Bronchial epithelial cell (primary cell): ENCODE measurements around the gene NPAS3. TPM values are rescaled to one million over a fixed set of nuclear protein-coding genes. Genes with fewer than 3 reads are reported as not detected.

Experiments
- DNase-seq: peaks from one replicate; pipeline ENCODE4 v3.0.0-alpha.2; 2010; ENCODE audit warnings: low read depth
- FAIRE-seq: peaks from 2 replicates; lab custom pipeline; 2011; peaks lifted over from hg19 to GRCh38; lab: Jason Lieb, UNC
- H3K27me3 ChIP-seq: 2 replicates; pipeline ENCODE4 v1.5.1; 2011; ENCODE audit warnings: low read length; ENCODE audit not compliant: control insufficient read depth, insufficient read depth
- H3K36me3 ChIP-seq: 2 replicates; pipeline ENCODE4 v1.5.1; 2011; ENCODE audit warnings: low read length; ENCODE audit not compliant: control insufficient read depth, insufficient read depth
- H3K4me3 ChIP-seq: 2 replicates; pipeline ENCODE4 v1.5.1; 2011; ENCODE audit warnings: mild to moderate bottlenecking, low read depth, low read length, control low read depth
- total RNA-seq: library from RNA; depleted of rRNA; stranded (reverse); fragments of >200 nt; gene quantifications from 2 replicates; pipeline ENCODE4 v1.2.1, GENCODE V29; 2014
- TF ChIP-seq, protein P1 (sequence below): IDR thresholded peaks from 2 replicates; pipeline ENCODE4 v1.5.1; 2011; ENCODE audit warnings: mild to moderate bottlenecking, moderate library complexity, low read length, control low read depth, inconsistent platforms; ENCODE audit not compliant: insufficient read depth, severe bottlenecking

The NPAS3 gene
- total RNA-seq, 1 donor from 2014 or later, result not detected

DNA sequence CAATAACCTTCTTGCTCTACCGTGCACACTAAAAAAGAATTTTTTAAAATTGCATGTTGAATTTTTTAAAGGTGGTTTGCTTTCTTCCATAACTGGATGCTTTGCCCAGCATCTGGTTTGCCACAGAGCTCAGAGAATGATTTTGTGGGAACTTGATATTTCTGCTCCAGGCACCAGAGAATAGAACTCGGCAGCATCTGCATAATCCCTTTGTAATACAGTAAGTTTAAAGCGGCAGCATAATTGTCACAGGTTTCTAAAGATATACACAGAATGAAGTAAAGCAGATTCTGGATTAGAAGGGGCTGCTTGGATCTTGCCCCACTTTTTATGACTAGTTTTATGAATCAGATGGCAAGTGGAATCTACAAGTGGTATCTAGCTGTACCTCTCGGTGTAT lies 352.0 kb downstream of the NPAS3 start:
- no peak for FAIRE-seq
- DNase-seq, result no peak

DNA sequence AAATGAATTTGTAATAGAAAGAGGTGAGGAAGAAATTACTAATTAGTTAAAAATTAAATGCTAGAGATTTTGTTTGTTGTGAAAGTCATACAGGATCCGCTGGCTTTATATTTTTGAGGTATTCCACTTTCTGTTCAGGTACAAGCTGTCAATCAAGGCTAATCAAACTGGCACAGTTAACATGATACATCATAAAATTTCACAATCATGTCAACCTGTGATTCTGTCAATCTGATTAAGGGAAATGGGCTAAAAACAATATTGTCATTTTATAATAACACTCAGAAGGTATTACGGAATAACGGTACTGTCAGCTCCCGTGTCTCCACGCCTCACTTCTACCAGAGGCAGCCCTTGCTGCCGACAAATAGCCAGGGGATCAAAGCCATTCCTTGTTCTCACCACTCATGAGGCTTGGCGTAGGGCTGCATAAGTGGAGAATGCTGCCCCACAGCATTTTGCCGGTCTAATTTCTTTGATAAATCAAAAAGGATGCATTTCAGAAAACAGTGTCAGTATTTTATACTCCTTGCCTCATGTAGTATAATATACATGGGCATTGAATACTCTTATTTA lies 352.9 kb downstream of the NPAS3 start:
- FAIRE-seq (no peak), DNase-seq (no peak)
- no peaks in the 10 kb centered on the region for H3K36me3 ChIP-seq
- no peaks in the 10 kb centered on the region for H3K27me3 ChIP-seq
- TF ChIP-seq, protein P1, sequence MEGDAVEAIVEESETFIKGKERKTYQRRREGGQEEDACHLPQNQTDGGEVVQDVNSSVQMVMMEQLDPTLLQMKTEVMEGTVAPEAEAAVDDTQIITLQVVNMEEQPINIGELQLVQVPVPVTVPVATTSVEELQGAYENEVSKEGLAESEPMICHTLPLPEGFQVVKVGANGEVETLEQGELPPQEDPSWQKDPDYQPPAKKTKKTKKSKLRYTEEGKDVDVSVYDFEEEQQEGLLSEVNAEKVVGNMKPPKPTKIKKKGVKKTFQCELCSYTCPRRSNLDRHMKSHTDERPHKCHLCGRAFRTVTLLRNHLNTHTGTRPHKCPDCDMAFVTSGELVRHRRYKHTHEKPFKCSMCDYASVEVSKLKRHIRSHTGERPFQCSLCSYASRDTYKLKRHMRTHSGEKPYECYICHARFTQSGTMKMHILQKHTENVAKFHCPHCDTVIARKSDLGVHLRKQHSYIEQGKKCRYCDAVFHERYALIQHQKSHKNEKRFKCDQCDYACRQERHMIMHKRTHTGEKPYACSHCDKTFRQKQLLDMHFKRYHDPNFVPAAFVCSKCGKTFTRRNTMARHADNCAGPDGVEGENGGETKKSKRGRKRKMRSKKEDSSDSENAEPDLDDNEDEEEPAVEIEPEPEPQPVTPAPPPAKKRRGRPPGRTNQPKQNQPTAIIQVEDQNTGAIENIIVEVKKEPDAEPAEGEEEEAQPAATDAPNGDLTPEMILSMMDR, result no peak
- no peak overlapping the region for H3K4me3 ChIP-seq

More for the DNA sequence above, 352.0 kb downstream of the NPAS3 start:
- TF ChIP-seq, protein P1, result no peak
- Histone ChIP-seq H3K4me3 (no peak overlapping the region), H3K36me3 (no peaks in the 10 kb centered on the region), H3K27me3 (no peaks in the 10 kb centered on the region)

DNA sequence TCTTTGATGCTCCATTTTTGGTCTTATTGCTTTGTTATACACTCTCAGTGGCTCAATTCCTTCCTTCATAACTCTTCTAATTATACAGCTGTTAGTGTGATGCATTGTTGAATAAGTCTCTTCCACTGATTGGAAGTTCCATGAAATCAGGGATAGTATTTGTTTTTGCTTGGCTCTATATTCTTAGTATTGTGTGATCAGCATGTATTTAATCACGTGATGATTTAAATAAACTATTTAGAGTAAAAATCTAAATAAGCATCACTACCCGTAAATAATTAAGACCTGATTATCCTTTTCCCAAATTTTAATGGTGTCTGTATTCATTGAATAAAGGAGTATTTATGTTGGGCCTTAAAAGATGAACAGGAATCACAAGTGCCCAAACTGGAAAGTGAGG lies 355.7 kb downstream of the NPAS3 start:
- Histone ChIP-seq H3K36me3 (no peaks in the 10 kb centered on the region), H3K27me3 (no peaks in the 10 kb centered on the region), H3K4me3 (no peak overlapping the region)
- FAIRE-seq, result no peak
- no peak for DNase-seq
- TF ChIP-seq, protein P1, result no peak

DNA sequence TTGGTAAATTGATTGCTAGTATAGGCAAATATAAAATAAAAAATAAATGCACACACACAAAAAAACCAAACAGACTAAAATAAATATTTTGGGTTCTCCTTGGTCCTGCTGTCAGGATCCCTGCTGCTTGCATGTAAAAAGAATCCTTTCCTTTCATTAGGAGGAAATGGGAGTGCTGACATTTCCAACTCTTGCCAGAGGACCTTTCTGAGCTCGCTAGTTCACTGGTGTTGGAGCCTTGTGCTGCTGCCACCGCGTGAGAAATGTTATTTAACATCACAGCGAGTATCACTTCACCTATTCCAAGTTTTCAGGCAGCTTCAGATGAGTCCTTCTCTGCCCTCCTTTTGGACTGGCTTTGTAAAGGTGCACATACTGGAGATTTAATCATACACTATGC lies 358.9 kb downstream of the NPAS3 start:
- no peak for FAIRE-seq

DNA sequence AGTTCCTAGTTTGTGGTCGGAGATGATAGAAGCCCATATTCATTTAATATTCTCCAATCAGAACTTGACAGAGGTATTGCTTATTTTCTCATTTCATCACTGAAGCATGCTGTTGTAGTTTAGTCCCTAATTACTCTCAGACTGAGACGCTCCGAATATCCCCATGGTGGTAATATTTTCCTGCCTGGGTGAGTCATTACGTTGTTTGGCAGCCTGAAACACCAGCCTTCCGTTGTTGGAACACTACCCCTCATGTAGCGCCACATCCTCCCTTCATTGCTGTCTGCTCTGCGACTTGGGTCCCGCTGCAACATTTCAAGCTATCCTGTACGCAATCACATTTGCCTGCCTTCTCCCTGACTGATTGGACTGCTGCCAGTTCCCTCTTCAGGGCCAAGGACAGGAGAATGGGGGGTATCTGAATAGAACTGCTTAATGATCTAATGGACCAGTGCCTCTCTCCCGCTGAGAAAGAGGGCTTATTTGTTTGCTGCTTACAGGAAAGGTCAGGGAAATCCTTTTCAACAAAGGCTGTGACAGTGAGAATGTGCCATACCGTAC lies 369.1 kb downstream of the NPAS3 start:
- no peaks in the 10 kb centered on the region for H3K36me3 ChIP-seq
- H3K4me3 ChIP-seq, result no peak overlapping the region
- no peak for FAIRE-seq
- no peak for DNase-seq
- TF ChIP-seq, protein P1, result no peak
- H3K27me3 ChIP-seq, result no peaks in the 10 kb centered on the region

More for the DNA sequence above, 358.9 kb downstream of the NPAS3 start:
- H3K4me3 ChIP-seq, result no peak overlapping the region
- TF ChIP-seq, protein P1, result no peak
- DNase-seq, result no peak
- H3K36me3 ChIP-seq, result no peaks in the 10 kb centered on the region
- H3K27me3 ChIP-seq, result no peaks in the 10 kb centered on the region

DNA sequence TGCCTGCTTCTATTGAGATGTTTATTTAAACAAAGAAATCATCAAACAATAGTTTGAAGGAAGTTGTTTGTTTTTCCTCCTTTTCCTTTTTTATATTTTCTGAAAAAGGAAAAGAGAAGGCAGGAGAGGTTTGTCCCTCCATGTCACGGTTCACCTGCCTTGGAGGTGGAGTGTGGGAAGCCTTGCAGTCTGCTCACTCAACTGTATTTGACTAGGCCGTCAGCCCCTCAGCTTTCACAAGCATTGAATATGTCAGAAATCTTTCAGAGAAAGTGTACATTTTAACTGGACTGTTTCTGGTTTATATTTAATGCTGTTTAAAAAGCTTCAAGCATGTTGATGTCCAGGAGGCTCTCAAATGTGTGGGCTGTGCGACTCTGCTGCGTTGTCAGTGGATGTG lies 370.4 kb downstream of the NPAS3 start:
- FAIRE-seq, result no peak
- no peak for DNase-seq
- Histone ChIP-seq H3K4me3 (no peak overlapping the region), H3K36me3 (no peaks in the 10 kb centered on the region), H3K27me3 (no peaks in the 10 kb centered on the region)
- TF ChIP-seq, protein P1, result no peak
